ENCODE data around the gene SYNGR1.
"Not testable (repeated sequence)": the region's sequence is repeated elsewhere in the genome, so short reads cannot be mapped to it uniquely, and the experiment has no call there.

The SYNGR1 gene

DNA sequence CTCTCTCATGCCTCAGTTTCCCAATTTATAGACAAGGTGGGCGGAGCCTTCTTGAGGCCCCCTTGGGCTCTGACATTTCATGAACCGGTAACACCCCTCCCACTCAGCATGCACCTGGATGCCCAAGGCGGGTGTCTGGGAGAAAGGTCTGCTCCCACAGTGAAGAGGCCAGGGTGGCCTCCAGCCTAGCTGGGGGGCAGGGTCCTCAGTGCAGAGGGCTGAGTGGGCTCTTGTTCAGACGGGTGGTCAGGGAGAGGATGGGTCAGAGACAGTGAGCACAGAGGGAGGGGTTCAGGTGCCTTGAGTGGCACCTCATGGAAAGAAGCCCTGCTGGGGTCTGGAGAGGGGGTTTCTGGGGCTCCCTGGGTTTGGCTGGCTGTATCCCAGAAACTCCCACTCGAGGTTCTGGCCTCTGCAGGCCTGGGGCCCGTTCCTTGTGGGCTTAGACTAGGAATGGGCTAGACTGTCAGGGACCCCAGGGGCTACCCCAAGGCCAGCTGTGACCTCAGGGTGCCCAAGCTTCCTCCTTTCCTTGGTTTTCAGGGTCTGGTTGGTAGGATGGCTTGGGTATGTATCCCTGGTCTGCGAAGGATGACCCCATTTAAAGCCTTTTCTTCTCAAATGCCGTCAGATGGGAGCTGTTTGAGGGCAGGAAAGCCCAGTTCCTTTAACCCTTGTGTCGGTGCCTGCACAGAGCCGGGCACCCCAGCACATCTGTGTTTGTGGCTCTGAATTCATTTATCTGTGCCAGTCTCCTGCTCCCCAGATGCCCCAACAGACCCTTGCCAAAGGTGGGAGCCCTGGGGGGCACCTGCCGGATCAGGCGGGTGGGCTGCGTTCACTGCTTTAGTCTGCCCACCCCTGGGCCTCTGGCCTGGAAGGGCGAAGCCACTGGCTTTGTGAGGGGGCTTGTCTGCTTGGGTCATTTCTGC is 1.2 kb downstream of the SYNGR1 start:
- DNase-seq (ENCODE audit: low read depth in 3 of 3, low spot score in 1 of 3): no peak

- no peak for DNase-seq (ENCODE audit: low read depth in 3 of 3, low spot score in 1 of 3)
These were observed 2.0 kb downstream of the SYNGR1 start for GRCh38 chr22:39351689-39352214.

DNA sequence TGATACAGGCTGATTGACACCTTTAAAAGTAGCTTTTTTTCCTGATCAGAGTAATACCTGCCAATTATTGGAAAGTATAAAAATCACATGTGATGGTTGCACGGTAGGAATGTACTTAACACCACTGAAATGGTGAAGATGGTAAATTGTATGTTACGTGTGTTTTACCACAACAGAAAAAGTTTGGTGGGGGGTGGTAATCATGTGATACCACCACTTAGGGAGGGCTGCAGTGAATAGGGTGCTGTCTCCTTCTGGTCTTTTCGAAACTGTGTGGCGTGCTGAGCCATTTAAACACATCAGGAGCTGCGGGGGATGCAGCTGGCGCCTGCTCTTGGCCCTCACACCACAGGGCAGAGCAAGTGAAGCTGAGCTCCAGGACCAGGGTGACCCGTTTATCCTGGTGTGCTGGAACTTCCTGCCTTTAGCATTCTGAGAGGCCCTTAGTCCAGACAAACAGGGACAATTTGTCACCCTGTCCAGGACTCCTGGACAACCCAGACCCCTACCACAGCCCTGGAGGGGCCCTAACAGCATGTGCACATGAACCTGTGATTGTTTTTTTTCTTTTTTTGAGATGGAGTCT is 2.6 kb downstream of the SYNGR1 start:
- DNase-seq (ENCODE audit: low read depth in 3 of 3, low spot score in 1 of 3): no peak

GRCh38 chr22:39353346-39353745 is 3.6 kb downstream of the SYNGR1 start:
- DNase-seq (ENCODE audit: low read depth in 3 of 3, low spot score in 1 of 3): no peak

- no peak for DNase-seq (ENCODE audit: low read depth in 3 of 3, low spot score in 1 of 3)
These were observed 5.3 kb downstream of the SYNGR1 start for GRCh38 chr22:39355080-39355479.

DNA sequence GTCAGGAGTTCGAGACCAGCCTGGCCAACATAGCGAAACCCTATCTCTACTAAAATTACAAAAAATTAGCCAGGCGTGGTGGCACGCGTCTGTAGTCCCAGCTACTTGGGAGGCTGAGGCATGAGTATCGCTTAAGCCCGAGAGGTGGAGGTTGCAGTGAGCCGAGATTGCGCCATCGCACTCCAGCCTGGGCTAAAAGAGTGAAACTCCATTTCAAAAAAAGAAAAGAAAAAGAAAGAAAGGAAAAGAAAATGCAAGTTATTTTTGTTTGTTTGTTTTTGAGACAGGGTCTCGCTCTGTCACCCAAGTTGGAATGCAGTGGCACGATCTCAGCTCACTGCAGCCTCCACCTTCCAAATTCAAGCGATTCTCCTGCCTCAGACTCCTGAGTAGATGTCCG is 6.0 kb downstream of the SYNGR1 start:
- not testable (repeated sequence) for DNase-seq (ENCODE audit: low read depth in 3 of 3, low spot score in 1 of 3)

DNA sequence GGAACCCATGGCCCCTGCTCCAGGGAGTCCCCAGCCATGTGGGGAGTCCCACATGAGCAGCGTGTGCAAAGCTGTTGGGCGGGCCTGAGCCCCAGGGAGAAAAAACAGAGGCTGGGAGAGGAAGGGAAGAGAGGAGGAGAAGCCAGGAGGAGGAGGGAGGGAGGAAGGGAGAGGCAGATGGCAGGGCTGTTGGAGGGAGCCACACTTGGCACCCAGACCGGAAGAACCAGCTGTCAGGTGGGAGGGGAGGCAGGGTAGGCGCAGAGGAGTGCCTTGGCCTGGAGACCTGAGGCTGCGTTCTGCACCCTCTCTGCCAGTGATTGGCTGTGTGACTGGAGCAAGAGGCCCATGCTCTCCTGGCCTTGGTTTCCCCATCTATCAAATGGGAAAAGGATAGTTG is 6.7 kb downstream of the SYNGR1 start:
- no peak for DNase-seq (ENCODE audit: low read depth in 3 of 3, low spot score in 1 of 3)

GRCh38 chr22:39357110-39358108 is 7.6 kb downstream of the SYNGR1 start:
- DNase-seq (ENCODE audit: low read depth in 3 of 3, low spot score in 1 of 3): not testable (repeated sequence)

GRCh38 chr22:39358197-39358596 is 8.4 kb downstream of the SYNGR1 start:
- DNase-seq (ENCODE audit: low read depth in 3 of 3, low spot score in 1 of 3): not testable (repeated sequence)

DNA sequence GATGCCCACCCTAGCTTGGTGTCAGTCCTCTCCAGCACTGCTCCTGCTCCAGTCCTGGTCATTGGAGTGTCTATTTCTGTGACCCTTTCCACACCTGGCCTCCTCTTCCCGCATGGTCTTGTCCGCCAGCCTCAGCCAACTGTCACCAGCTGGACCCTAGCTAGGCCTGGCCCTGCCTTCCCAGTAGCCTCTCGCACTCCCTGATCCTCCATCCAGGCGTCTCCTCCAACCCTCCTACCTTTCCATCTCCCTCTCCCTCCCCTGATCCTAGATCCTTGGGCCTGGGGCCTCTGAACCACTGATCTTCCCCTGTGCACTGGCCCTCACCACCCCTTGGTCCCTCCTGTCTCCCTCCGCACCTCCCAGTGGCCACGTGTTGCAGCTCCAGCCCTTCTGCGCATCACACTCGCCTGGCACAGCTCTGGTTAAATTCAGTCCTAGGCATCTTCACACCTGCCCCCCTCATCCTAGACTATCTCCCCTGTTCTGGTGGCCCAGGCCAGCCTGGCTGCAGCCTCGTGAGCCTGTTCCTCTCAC is 9.9 kb downstream of the SYNGR1 start:
- no peak for DNase-seq (ENCODE audit: low read depth in 3 of 3, low spot score in 1 of 3)

DNA sequence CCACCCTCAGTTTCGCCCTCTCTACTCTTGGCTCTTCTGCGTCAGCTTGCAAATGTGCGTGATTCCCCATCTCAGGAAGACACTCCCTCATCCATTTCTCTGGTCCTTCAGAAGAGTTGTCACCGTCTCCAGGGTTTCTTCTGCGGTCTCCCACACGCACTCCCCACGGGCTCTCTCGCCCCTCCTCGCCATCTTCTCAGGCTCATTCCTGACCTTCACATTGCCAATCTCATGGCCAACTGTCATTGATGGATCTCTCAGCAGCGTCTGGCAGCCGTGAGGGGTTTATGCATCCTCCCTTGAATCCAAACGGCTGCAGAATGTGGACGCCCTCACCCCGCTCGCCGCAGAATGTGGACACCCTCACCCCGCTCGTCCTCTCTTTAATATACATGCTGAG is 10.5 kb downstream of the SYNGR1 start:
- DNase-seq (ENCODE audit: low read depth in 3 of 3, low spot score in 1 of 3): no peak

DNA sequence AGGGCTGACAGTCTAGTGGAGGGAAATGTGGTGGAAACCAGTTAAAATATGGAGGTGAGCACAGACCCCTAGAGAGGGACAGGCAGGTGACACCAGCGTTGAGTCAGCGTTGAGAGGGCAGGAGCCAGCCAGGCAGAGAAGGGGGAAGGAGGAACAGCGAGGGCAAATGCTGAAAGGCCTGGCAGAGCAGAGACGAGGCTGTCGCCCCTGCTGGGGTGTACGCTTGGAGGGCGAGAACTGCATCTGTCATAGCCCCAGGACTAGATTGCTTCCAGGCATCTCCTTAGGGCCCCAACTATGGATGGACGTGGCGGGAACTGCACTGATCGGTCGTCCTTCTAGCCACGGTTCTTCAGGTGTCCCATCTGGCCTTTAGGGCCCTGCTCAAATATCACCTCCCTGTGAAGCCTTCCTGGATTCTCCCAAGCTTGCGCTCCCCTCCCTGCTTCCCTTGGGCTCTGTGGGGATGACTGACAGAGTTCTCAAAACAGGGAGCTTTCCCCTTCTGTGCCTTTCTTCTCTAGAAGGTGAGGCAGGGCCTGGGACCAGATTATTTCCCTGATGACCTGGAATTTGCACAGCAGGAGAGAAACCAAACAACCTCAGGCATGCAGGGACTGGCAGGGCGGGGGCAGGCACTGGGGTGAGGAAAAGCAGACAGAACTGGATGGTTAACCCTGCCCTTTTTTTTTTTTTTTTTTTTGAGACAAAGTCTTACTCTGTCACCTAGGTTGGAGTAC is 11.1 kb downstream of the SYNGR1 start:
- no peak for DNase-seq (ENCODE audit: low read depth in 3 of 3, low spot score in 1 of 3)

- DNase-seq (ENCODE audit: low read depth in 3 of 3, low spot score in 1 of 3): no peak
These were observed 11.7 kb downstream of the SYNGR1 start for GRCh38 chr22:39361496-39361895.

DNA sequence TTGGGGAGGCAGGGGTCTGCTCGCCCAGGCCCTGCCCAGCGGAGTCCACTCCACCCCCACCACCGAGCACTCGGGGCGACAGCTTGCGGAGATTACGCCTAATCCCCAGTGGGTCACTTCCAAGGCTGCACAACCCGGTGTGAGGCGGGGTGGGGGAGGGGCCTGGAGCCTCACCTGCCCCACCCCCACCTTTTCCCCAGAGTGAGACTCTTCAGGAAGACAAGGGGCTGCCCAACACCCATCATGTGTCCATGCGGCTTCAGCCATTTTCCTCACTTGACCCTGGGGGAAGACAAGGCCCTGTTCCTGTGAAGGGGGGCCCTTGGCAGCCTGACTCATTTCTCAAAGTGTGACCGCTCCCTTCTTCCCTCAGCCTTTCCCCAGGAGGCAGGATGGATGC is 12.5 kb downstream of the SYNGR1 start:
- DNase-seq (ENCODE audit: low read depth in 3 of 3, low spot score in 1 of 3): no peak

GRCh38 chr22:39362932-39363331 is 13.1 kb downstream of the SYNGR1 start:
- no peak for DNase-seq (ENCODE audit: low read depth in 3 of 3, low spot score in 1 of 3)

- no peak for DNase-seq (ENCODE audit: low read depth in 3 of 3, low spot score in 1 of 3)
These were observed 14.1 kb downstream of the SYNGR1 start for GRCh38 chr22:39363751-39364515.

DNA sequence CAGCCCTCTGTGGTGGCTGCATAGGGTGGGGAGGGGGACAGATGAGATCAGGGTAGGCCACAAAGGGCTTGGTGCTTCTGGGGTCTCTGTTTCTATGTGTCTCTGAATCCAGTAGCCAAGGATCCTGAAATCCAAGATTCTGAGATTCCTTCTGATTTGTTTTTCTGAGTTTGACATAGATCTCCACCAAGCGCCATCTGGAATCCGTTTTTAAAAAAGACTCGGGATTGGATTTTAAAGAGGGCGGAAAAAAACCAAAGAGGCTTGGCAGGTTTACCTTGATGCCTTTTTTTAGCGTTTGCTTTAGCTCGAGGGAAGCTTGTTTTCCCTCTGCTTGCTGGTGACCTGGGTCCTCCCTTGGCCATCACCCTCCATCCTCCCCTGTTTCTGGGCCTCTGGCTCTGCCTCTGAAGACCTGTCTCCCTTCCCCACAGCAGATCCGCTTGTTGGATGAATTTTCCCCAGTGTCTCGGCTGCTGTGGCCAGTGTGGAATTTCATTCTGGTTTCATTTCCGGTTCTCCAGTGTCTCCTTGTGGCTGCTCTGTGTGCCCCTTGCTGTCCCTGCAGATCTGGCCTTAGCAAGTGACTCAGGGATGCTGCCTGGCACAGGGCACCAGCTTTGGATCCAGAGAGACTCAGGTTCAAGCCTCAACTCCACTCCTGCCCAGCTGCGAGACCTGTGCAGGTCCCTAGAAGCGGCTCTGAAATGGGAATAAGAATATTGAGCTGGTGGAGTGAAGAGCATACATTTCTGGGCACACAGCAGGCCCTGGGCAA is 15.1 kb downstream of the SYNGR1 start:
- no peak for DNase-seq (ENCODE audit: low read depth in 3 of 3, low spot score in 1 of 3)

DNA sequence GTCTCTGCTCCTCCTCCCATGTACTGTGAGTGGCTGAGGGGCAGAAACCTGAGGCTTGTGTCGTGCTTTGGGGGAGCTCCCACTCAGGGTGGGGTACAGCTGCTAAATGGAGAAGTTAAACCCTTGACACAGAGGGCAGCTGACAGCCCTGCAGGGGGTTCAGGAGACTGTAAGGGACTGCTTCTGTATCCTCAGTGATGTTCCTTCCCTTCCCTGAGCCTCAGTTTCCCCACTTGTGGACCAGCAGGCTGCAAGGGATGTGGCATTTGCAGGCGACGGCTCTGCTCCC is 15.6 kb downstream of the SYNGR1 start:
- no peak for DNase-seq (ENCODE audit: low read depth in 3 of 3, low spot score in 1 of 3)

- no peak for DNase-seq (ENCODE audit: low read depth in 3 of 3, low spot score in 1 of 3)
These were observed 17.2 kb downstream of the SYNGR1 start for GRCh38 chr22:39367035-39367434.
